Mesenchymal stem cell (in vitro differentiated cells and primary cell): ENCODE data around the gene FCN1. TPM values are rescaled to one million over a fixed set of nuclear protein-coding genes. Genes with fewer than 3 reads are reported as not detected.
"Not testable (repeated sequence)": the region's sequence is repeated elsewhere in the genome, so short reads cannot be mapped to it uniquely, and the experiment has no call there.

Source experiments
- DNase-seq: peaks from one replicate; pipeline ENCODE4 v3.0.0-alpha.2; 2013
- H2AFZ ChIP-seq: one replicate; pipeline ENCODE4 v1.6.1; 2013; ENCODE audit warnings: low read depth, mild to moderate bottlenecking, control low read depth, inconsistent platforms, low read length, moderate library complexity
- H2AK5ac ChIP-seq: 2 replicates; pipeline ENCODE4 v1.6.1; 2013; ENCODE audit warnings: low read length, moderate library complexity, mild to moderate bottlenecking, inconsistent platforms; ENCODE audit not compliant: severe bottlenecking
- H2BK120ac ChIP-seq: one replicate; pipeline ENCODE4 v1.6.1; 2013; ENCODE audit warnings: low read depth, mild to moderate bottlenecking, inconsistent platforms, low read length, moderate library complexity
- H2BK12ac ChIP-seq, 2 experiments: one replicate each; pipeline ENCODE4 v1.6.1; 2013; ENCODE audit warnings: inconsistent platforms in 2 of 2, low read length in 2 of 2, mild to moderate bottlenecking in 2 of 2, moderate library complexity in 2 of 2, control low read depth in 1 of 2
- H2BK15ac ChIP-seq: one replicate; pipeline ENCODE4 v1.6.1; 2013; ENCODE audit warnings: mild to moderate bottlenecking, low read depth, inconsistent platforms; ENCODE audit not compliant: poor library complexity, severe bottlenecking
- H2BK5ac ChIP-seq: 2 replicates; pipeline ENCODE4 v1.6.1; 2013; ENCODE audit warnings: low read depth, mild to moderate bottlenecking, low read length, control low read depth, inconsistent platforms; ENCODE audit not compliant: poor library complexity, severe bottlenecking
- H3K14ac ChIP-seq, 2 experiments: one replicate each; pipeline ENCODE4 v1.6.1; 2013; ENCODE audit warnings: inconsistent platforms in 2 of 2, low read length in 2 of 2, control low read depth in 1 of 2, mild to moderate bottlenecking in 1 of 2, moderate library complexity in 1 of 2
- H3K18ac ChIP-seq, 2 experiments: one replicate each; pipeline ENCODE4 v1.6.1; 2013; ENCODE audit warnings: inconsistent platforms in 2 of 2, low read length in 2 of 2, control low read depth in 1 of 2, low read depth in 1 of 2, mild to moderate bottlenecking in 1 of 2
- H3K23ac ChIP-seq, 2 experiments: one replicate each; pipeline ENCODE4 v1.6.1; 2013; ENCODE audit warnings: inconsistent platforms in 2 of 2, low read length in 2 of 2, mild to moderate bottlenecking in 2 of 2, moderate library complexity in 2 of 2, control low read depth in 1 of 2
- H3K27ac ChIP-seq: 2 replicates; pipeline ENCODE4 v1.5.1; 2013; ENCODE audit warnings: mild to moderate bottlenecking, moderate library complexity, low read length, control low read depth, inconsistent platforms; ENCODE audit not compliant: poor library complexity, severe bottlenecking
- H3K27me3 ChIP-seq, 2 experiments: 2 replicates each; pipeline versions ENCODE4 v1.6.1 to v1.7.0; 2013; ENCODE audit warnings: low read length in 2 of 2, mild to moderate bottlenecking in 2 of 2, moderate library complexity in 2 of 2, control low read depth in 1 of 2, inconsistent platforms in 1 of 2; ENCODE audit not compliant: control insufficient read depth in 1 of 2, insufficient read depth in 1 of 2
- H3K36me3 ChIP-seq, 2 experiments: 2 replicates each; pipeline versions ENCODE4 v1.6.1 to v1.7.0; 2013; ENCODE audit warnings: low read length in 2 of 2, control low read depth in 1 of 2, inconsistent platforms in 1 of 2, low read depth in 1 of 2, mild to moderate bottlenecking in 1 of 2; ENCODE audit not compliant: insufficient read depth in 2 of 2, control insufficient read depth in 1 of 2
- H3K4ac ChIP-seq, 2 experiments: one replicate each; pipeline ENCODE4 v1.6.1; 2013; ENCODE audit warnings: inconsistent platforms in 2 of 2, low read length in 2 of 2, mild to moderate bottlenecking in 2 of 2, moderate library complexity in 2 of 2, control low read depth in 1 of 2, low read depth in 1 of 2
- H3K4me1 ChIP-seq: 2 replicates; pipeline ENCODE4 v1.6.1; 2013; ENCODE audit warnings: low read depth, low read length, control low read depth; ENCODE audit not compliant: control insufficient read depth, insufficient read depth
- H3K4me2 ChIP-seq: 2 replicates; pipeline ENCODE4 v1.6.1; 2013; ENCODE audit warnings: low read length, mild to moderate bottlenecking, inconsistent platforms; ENCODE audit not compliant: poor library complexity, severe bottlenecking
- H3K4me3 ChIP-seq, 2 experiments: 2 replicates each; pipeline versions ENCODE4 v1.5.1 to v1.7.0; 2013; ENCODE audit warnings: low read length in 2 of 2, mild to moderate bottlenecking in 2 of 2, control low read depth in 1 of 2, low read depth in 1 of 2; ENCODE audit not compliant: insufficient read depth in 1 of 2
- H3K79me1 ChIP-seq: replicated peaks from 2 replicates; pipeline ENCODE4 v1.6.1; 2013; ENCODE audit warnings: mild to moderate bottlenecking, control low read depth, low read length, inconsistent platforms; ENCODE audit not compliant: poor library complexity, severe bottlenecking
- H3K9ac ChIP-seq: 2 replicates; pipeline ENCODE4 v1.7.0; 2013; ENCODE audit warnings: mild to moderate bottlenecking, low read length, moderate library complexity
- H3K9me3 ChIP-seq: 2 replicates; pipeline ENCODE4 v1.7.0; 2013; ENCODE audit warnings: mild to moderate bottlenecking, low read length; ENCODE audit not compliant: control insufficient read depth
- H4K8ac ChIP-seq: one replicate; pipeline ENCODE4 v1.6.1; 2013; ENCODE audit warnings: inconsistent platforms, mild to moderate bottlenecking, low read length, moderate library complexity
- H4K91ac ChIP-seq: one replicate; pipeline ENCODE4 v1.6.1; 2013; ENCODE audit warnings: mild to moderate bottlenecking, low read length, inconsistent platforms
- WGBS: methylation state at CpG from one replicate; pipeline ENCODE4 v1.1.7; 2013; ENCODE audit warnings: mixed read lengths; 5-methylcytosine and 5-hydroxymethylcytosine counted together
- small RNA-seq: library from polyadenylated mRNA; stranded (forward); fragments of <200 nt; extraction: miRNeasy Mini kit (QIAGEN cat#:217004); gene quantifications from one replicate; pipeline ENCODE3, GENCODE V24; 2013; ENCODE audit warnings: low read depth

The FCN1 gene

DNA sequence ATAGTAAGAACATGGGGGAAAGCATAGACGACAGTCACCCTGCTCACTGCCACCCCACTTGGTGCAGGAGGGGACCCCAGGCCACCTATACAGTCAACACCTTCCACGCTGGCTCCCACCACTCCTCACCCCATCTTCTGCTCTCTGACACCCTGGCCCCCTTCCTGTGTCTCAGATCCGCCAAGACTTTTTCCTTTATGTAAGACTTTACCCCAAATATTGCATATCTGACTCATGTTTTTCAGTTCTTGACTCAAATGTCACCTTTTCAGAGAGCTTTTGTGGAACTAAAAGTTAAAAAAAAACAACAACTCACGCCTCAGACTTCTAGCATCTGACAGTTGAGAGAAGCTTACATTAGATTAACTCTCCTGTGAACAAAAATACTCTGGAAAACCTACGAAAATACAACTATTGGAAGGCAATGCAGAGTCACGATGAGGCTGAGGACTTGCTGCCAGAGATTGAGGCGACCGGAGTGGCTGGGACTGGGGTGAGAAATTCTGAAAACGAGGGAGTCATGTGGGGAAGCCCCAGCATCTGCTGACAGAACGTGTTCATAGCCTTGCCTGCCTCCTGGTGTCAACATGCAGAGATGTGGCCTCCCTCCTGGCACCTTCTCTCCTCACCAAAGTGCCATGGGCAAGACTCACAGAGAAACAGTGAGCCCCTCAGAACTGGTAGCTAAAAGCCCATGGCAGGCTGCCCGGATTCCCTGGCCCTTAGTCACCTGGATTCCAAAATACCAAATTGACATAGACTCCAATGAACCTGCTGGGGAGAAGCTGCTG, 59.5 kb downstream of the FCN1 start:
- Histone ChIP-seq H2AFZ (no peak overlapping the region), H3K27ac (no peak overlapping the region), H2BK15ac (no peak overlapping the region), H3K4me3 (no peak overlapping the region), H3K79me1 (no peaks in the 10 kb centered on the region), H3K14ac (no peak overlapping the region), H3K18ac (no peak overlapping the region), H4K91ac (no peak overlapping the region), H3K4me2 (no peak overlapping the region), H2AK5ac (no peak overlapping the region), H3K27me3 (peaks cover 0 to 62% of the 10 kb centered on the region in 2 experiments), H3K36me3 (no peaks in the 10 kb centered on the region), H2BK12ac (no peak overlapping the region), H2BK120ac (no peak overlapping the region), H3K23ac (no peak overlapping the region), H3K4ac (no peak overlapping the region), H3K9me3 (no peaks in the 10 kb centered on the region), H4K8ac (no peak overlapping the region), H3K9ac (no peak overlapping the region), H3K4me1 (peaks cover 3% of the 10 kb centered on the region), H2BK5ac (no peak overlapping the region)
- 77% methylated on average over 11 of the region's 11 CpGs for WGBS
- no peak for DNase-seq

DNA sequence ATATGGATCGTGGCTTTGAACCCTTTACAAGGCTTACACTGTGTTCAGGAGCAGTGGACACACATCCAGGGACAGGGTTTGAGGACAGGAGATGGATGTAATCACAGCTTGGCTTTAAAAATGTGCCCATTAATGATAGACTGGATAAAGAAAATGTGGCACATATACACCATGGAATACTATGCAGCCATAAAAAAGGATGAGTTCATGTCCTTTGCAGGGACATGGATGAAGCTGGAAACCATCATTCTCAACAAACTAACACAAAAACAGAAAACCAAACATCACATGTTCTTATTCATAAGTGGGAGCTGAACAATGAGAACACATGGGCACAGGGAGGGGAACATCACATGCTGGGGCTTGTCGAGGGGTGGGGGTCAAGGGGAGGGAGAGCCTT, 60.3 kb downstream of the FCN1 start:
- H3K79me1 ChIP-seq, H3K27ac ChIP-seq, H2BK15ac ChIP-seq, H3K36me3 ChIP-seq, H3K14ac ChIP-seq, H3K4ac ChIP-seq, H4K91ac ChIP-seq, H3K18ac ChIP-seq, DNase-seq, H2BK5ac ChIP-seq, H4K8ac ChIP-seq, H3K4me2 ChIP-seq, H2BK12ac ChIP-seq, H3K23ac ChIP-seq, H3K4me1 ChIP-seq, H3K9ac ChIP-seq, H2AK5ac ChIP-seq, H3K4me3 ChIP-seq, H3K9me3 ChIP-seq, H2AFZ ChIP-seq, H2BK120ac ChIP-seq: not testable (repeated sequence)
- 80% methylated on average over 1 of the region's 2 CpGs for WGBS
- peaks cover 0 to 61% of the 10 kb centered on the region in 2 experiments for H3K27me3 ChIP-seq

DNA sequence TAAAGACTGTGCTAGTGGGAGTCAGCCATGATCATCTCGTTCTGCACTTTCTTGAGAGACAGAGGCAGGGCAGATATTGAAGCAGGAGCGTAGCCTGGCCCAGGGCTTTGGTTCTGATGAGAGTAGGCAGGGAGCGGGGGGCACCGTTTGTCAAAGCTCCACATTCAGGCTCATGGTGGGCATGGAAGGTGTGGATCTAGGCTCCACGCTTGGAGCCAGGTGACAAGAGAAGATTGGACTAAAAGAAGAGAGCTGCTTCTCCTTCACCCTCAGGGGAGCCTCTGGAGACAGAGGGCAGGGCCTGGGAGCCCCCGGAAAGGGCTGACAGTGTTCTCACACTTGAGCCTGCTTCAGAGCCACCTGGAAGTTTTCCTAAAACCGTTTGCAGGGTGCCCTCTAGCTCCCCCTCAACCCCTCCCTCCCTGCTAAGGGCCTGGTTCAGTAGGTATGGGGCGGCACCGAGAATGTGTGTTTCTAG, 61.8 kb downstream of the FCN1 start:
- H4K8ac ChIP-seq = no peak overlapping the region
- no peak overlapping the region for H3K4me3 ChIP-seq
- no peak overlapping the region for H3K4ac ChIP-seq
- H3K27me3 ChIP-seq = peaks cover 0 to 58% of the 10 kb centered on the region in 2 experiments
- DNase-seq = no peak
- no peak overlapping the region for H3K18ac ChIP-seq
- no peak overlapping the region for H3K23ac ChIP-seq
- no peaks in the 10 kb centered on the region for H3K79me1 ChIP-seq
- 88% methylated on average over 6 of the region's 9 CpGs for WGBS
- no peak overlapping the region for H2BK12ac ChIP-seq
- H2AK5ac ChIP-seq = no peak overlapping the region
- no peak overlapping the region for H2AFZ ChIP-seq
- no peaks in the 10 kb centered on the region for H3K36me3 ChIP-seq
- H4K91ac ChIP-seq = no peak overlapping the region
- no peaks in the 10 kb centered on the region for H3K9me3 ChIP-seq
- H2BK5ac ChIP-seq = no peak overlapping the region
- no peak overlapping the region for H2BK15ac ChIP-seq
- no peak overlapping the region for H3K9ac ChIP-seq
- H3K4me2 ChIP-seq = no peak overlapping the region
- H2BK120ac ChIP-seq = no peak overlapping the region
- H3K4me1 ChIP-seq = peaks cover 3% of the 10 kb centered on the region
- H3K27ac ChIP-seq = no peak overlapping the region
- no peak overlapping the region for H3K14ac ChIP-seq

Small RNA genes within 50 kb of the gene (small RNA-seq; reads per million reads assigned to genes)
- gene AL603650.1 = not detected
